Ovary (tissue), 3 donors: ENCODE results near the gene NSD1.

Experiments
- CTCF ChIP-seq, 3 donors: fragments of 450-650 bp in 2 of 3; fragments of 200-600 bp in 1 of 3; IDR thresholded peaks; one replicate each; pipeline versions ENCODE4 v1.5.1 to v1.8.0; 2016 to 2022; ENCODE audit warnings: antibody characterized with exemption in 3 of 3, mild to moderate bottlenecking in 1 of 3
- EP300 ChIP-seq: sonication (generic); formaldehyde crosslinking; IDR thresholded peaks from one replicate; pipeline ENCODE4 v1.6.1; 2017; ENCODE audit warnings: antibody characterized with exemption
- POLR2A ChIP-seq: fragments of 450-650 bp; IDR thresholded peaks from one replicate; pipeline ENCODE4 v1.6.1; 2017; ENCODE audit warnings: antibody characterized with exemption, mild to moderate bottlenecking, moderate library complexity
- donor health status: DM: no; HTN: no; CAD: no.

DNA sequence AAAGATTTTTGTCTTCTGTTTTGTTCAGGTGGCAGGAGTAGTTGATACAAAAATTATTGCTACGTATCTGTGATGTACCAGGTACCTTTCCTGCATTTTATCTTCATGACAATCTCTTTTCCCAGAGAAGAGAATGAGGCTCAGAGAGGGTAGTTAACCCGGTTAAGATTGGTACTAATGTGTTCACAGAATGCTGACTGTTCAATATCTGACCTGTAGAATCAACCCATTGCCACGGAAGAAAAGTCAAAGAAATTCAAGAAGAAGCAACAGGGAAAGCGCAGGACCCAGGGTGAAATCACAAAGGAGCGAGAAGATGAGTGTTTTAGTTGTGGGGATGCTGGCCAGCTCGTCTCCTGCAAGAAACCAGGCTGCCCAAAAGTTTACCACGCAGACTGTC, 158.2 kb downstream of the NSD1 start:
- TF ChIP-seq CTCF (IDR thresholded peaks at IDR 0.05) (no peak), EP300 (no peak), POLR2A (no peak)
